ENCODE data around the gene PCDHB9.

Gene PCDHB9

DNA sequence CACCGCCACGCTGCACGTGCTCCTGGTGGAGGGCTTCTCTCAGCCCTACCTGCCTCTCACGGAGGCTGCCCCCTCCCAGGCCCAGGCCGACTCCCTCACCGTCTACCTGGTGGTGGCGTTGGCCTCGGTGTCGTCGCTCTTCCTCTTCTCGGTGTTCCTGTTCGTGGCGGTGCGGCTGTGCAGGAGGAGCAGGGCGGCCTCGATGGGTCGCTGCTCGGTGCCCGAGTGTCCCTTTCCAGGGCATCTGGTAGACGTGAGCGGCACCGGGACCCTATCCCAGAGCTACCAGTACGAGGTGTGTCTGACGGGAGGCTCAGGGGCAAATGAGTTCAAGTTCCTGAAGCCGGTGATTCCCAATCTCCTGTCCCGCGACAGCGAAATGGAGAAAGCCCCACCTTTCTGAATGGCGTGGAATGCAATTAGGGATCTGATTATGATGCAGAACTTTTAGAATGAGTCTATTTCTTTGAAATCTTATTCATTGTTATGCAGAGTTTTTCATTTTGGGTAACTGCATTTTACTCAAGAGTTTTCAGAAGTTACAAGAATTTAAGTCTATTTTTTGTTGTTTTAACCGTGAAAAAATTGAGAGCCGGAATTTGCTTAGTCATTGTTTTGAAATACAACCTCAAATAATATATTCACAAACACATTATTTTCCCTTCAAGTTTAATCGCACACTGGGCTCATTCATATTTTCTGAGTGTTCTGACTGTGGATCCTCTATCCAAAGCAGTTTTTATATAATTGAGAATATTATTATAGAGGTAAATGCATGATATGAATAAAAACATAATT is 49.8 kb downstream of the PCDHB9 start:
- DNase-seq (ENCODE audit: low read depth), result no peak

All from activated T-cell treated with anti-CD3 and anti-CD28 coated beads for 48 hours (primary cell).